WTC11 (cell line): Measurements from ENCODE around the gene PLCD1. TPM values are rescaled to one million over a fixed set of nuclear protein-coding genes. Genes with fewer than 3 reads are reported as not detected.

ENCODE experiments used
- ATAC-seq: fragments of 200-7000 bp; cut with Tn5 transposase; 2 replicates; pipeline ENCODE4 v1.10.0; 2021; ENCODE audit warnings: mild to moderate bottlenecking, moderate library complexity
- CTCF ChIA-PET: fragments of 300-600 bp; sonication (Branson Sonifier 250); formaldehyde crosslinking; loops from one replicate; lab custom pipeline; 2021; ENCODE audit warnings: antibody characterized with exemption; lab: Charles Lee
- POLR2A ChIA-PET: fragments of 350-600 bp; sonication (Branson Sonifier 250); formaldehyde crosslinking; loops from one replicate; lab custom pipeline; 2021; ENCODE audit warnings: antibody characterized with exemption; lab: Charles Lee
- DNase-seq: peaks from one replicate; pipeline ENCODE4 v3.0.0; 2021; ENCODE audit warnings: low spot score
- H3K27ac Mint-ChIP-seq: 2 replicates; pipeline ENCODE4 v1.8.0; 2021; ENCODE audit warnings: mixed read lengths
- H3K27me3 Mint-ChIP-seq: 2 replicates; pipeline ENCODE4 v1.8.0; 2021; ENCODE audit warnings: low read depth, mild to moderate bottlenecking, moderate library complexity, mixed read lengths
- H3K36me3 Mint-ChIP-seq: 2 replicates; pipeline ENCODE4 v1.8.0; 2021; ENCODE audit warnings: mixed read lengths
- H3K4me1 Mint-ChIP-seq: 2 replicates; pipeline ENCODE4 v1.8.0; 2022; ENCODE audit warnings: mixed read lengths
- H3K4me3 Mint-ChIP-seq: 2 replicates; pipeline ENCODE4 v1.8.0; 2021; ENCODE audit warnings: mild to moderate bottlenecking, moderate library complexity, mixed read lengths
- H3K9me3 Mint-ChIP-seq: 2 replicates; pipeline ENCODE4 v1.8.0; 2021; ENCODE audit warnings: mixed read lengths
- CBFB ChIP-seq: sonication (generic); formaldehyde crosslinking; IDR thresholded peaks from 2 replicates; pipeline ENCODE4 v1.8.1; 2022; ENCODE audit warnings: mild to moderate bottlenecking, low read depth, missing genetic modification reagents
- FOXK1 ChIP-seq: sonication (generic); formaldehyde crosslinking; IDR thresholded peaks from 2 replicates; pipeline ENCODE4 v1.8.0; 2022; ENCODE audit warnings: mild to moderate bottlenecking, moderate library complexity, missing genetic modification reagents
- FOXP4 ChIP-seq: sonication (generic); formaldehyde crosslinking; IDR thresholded peaks from 2 replicates; pipeline ENCODE4 v1.8.0; 2022; ENCODE audit warnings: mild to moderate bottlenecking, missing genetic modification reagents
- GTF2I ChIP-seq: fragments of 250-450 bp; sonication (Bioruptor Pico); conservative IDR thresholded peaks from 2 replicates; pipeline ENCODE4 v1.4.0; 2021; ENCODE audit warnings: mild to moderate bottlenecking
- IRF1 ChIP-seq: sonication (generic); formaldehyde crosslinking; IDR thresholded peaks from 2 replicates; pipeline ENCODE4 v1.8.0; 2023; ENCODE audit warnings: missing genetic modification reagents
- IRF2 ChIP-seq: sonication (generic); formaldehyde crosslinking; IDR thresholded peaks from 2 replicates; pipeline ENCODE4 v1.8.0; 2022; ENCODE audit warnings: low read depth, missing genetic modification reagents, borderline replicate concordance
- JUN ChIP-seq: sonication (generic); formaldehyde crosslinking; IDR thresholded peaks from 2 replicates; pipeline ENCODE4 v1.8.0; 2023; ENCODE audit warnings: mild to moderate bottlenecking, missing genetic modification reagents
- MYBL2 ChIP-seq: sonication (generic); formaldehyde crosslinking; IDR thresholded peaks from 2 replicates; pipeline ENCODE4 v1.8.1; 2023; ENCODE audit warnings: mild to moderate bottlenecking, moderate library complexity, missing genetic modification reagents
- NFYB ChIP-seq: sonication (generic); formaldehyde crosslinking; conservative IDR thresholded peaks from 2 replicates; pipeline ENCODE4 v1.8.0; 2022; ENCODE audit warnings: low read depth, missing genetic modification reagents
- PREB ChIP-seq: sonication (generic); formaldehyde crosslinking; IDR thresholded peaks from 2 replicates; pipeline ENCODE4 v1.8.1; 2022; ENCODE audit warnings: mild to moderate bottlenecking, missing genetic modification reagents, moderate library complexity, borderline replicate concordance
- PRRX2 ChIP-seq: fragments of 250-450 bp; sonication (Bioruptor Pico); IDR thresholded peaks from 2 replicates; pipeline ENCODE4 v1.8.0; 2021; ENCODE audit warnings: mild to moderate bottlenecking
- RELA ChIP-seq: sonication (generic); formaldehyde crosslinking; IDR thresholded peaks from 2 replicates; pipeline ENCODE4 v1.8.1; 2022; ENCODE audit warnings: missing genetic modification reagents, mild to moderate bottlenecking, borderline replicate concordance
- SMAD4 ChIP-seq: sonication (generic); formaldehyde crosslinking; IDR thresholded peaks from 2 replicates; pipeline ENCODE4 v1.8.0; 2022; ENCODE audit warnings: mild to moderate bottlenecking, missing genetic modification reagents
- SOX15 ChIP-seq: fragments of 250-450 bp; sonication (Bioruptor Pico); IDR thresholded peaks from 2 replicates; pipeline ENCODE4 v1.9.0; 2021; ENCODE audit warnings: mild to moderate bottlenecking
- STAT6 ChIP-seq: sonication (generic); formaldehyde crosslinking; conservative IDR thresholded peaks from 2 replicates; pipeline ENCODE4 v1.8.1; 2023; ENCODE audit warnings: mild to moderate bottlenecking, low read depth, missing genetic modification reagents, moderate library complexity
- TEAD4 ChIP-seq: sonication (generic); formaldehyde crosslinking; IDR thresholded peaks from 2 replicates; pipeline ENCODE4 v1.8.0; 2022; ENCODE audit warnings: mild to moderate bottlenecking, missing genetic modification reagents
- TP53 ChIP-seq: sonication (generic); formaldehyde crosslinking; IDR thresholded peaks from 2 replicates; pipeline ENCODE4 v1.8.1; 2023; ENCODE audit warnings: mild to moderate bottlenecking, missing genetic modification reagents
- ZBTB21 ChIP-seq: sonication (generic); formaldehyde crosslinking; IDR thresholded peaks from 2 replicates; pipeline ENCODE4 v1.8.1; 2023; ENCODE audit warnings: mild to moderate bottlenecking, missing genetic modification reagents, borderline replicate concordance
- ZNF219 ChIP-seq: sonication (generic); formaldehyde crosslinking; IDR thresholded peaks from 2 replicates; pipeline ENCODE4 v1.8.0; 2023; ENCODE audit warnings: missing genetic modification reagents, mild to moderate bottlenecking, borderline replicate concordance
- ZNF232 ChIP-seq: sonication (generic); formaldehyde crosslinking; IDR thresholded peaks from 2 replicates; pipeline ENCODE4 v1.8.0; 2022; ENCODE audit warnings: mild to moderate bottlenecking, missing genetic modification reagents
- ZNF263 ChIP-seq: sonication (generic); formaldehyde crosslinking; IDR thresholded peaks from 2 replicates; pipeline ENCODE4 v1.8.1; 2022; ENCODE audit warnings: low read depth, mild to moderate bottlenecking, moderate library complexity, missing genetic modification reagents
- ZNF416 ChIP-seq: fragments of 250-450 bp; sonication (Bioruptor Pico); IDR thresholded peaks from 2 replicates; pipeline ENCODE4 v1.9.0; 2021; ENCODE audit warnings: mild to moderate bottlenecking, inconsistent platforms
- ZNF532 ChIP-seq: fragments of 250-450 bp; sonication (Bioruptor Pico); IDR thresholded peaks from 2 replicates; pipeline ENCODE4 v1.9.0; 2021; ENCODE audit warnings: mild to moderate bottlenecking, borderline replicate concordance
- total RNA-seq: library from RNA; stranded (reverse); gene quantifications from 3 replicates; pipeline ENCODE4 v1.2.3, GENCODE V29; 2021

The PLCD1 gene
- total RNA-seq, 1 experiment from 2014 or later = 29.9 TPM

- TF ChIP-seq ZBTB21 (no peak), GTF2I (CRISPR knock-in tag) (no peak), CBFB (CRISPR knock-in tag) (no peak), ZNF263 (CRISPR knock-in tag) (no peak), ZNF416 (no peak), SMAD4 (no peak), MYBL2 (CRISPR knock-in tag) (no peak), RELA (CRISPR knock-in tag) (no peak), ZNF232 (CRISPR knock-in tag) (no peak), SOX15 (CRISPR knock-in tag) (no peak), PRRX2 (no peak)
These were observed 58.0 kb downstream of the PLCD1 start (continued) for GRCh38 chr3:37971467-37971866.

GRCh38 chr3:37970802-37971201, 58.6 kb downstream of the PLCD1 start:
- TF ChIP-seq PREB (CRISPR knock-in tag) (no peak), IRF2 (no peak), FOXK1 (CRISPR knock-in tag) (no peak), JUN (CRISPR knock-in tag) (no peak)
- TF ChIP-seq, all 79 proteins: peak for 0
- peaks cover 27% of the 10 kb centered on the region for H3K4me1 Mint-ChIP-seq
- H3K9me3 Mint-ChIP-seq = no peaks in the 10 kb centered on the region
- H3K27me3 Mint-ChIP-seq = peaks cover 2% of the 10 kb centered on the region; the same call in 1 of the 2 replicates
- ATAC-seq (no peak), DNase-seq (no peak)
- H3K27ac Mint-ChIP-seq = no peak overlapping the region
- no peak overlapping the region for H3K4me3 Mint-ChIP-seq
- CTCF ChIA-PET = no interaction called here
- POLR2A ChIA-PET = interaction anchor here (0.6 kb wide), 1 partner anchor 222 kb away, joined by 6 read pairs; no protein-coding TSS in a partner anchor
- H3K36me3 Mint-ChIP-seq = peaks cover 5% of the 10 kb centered on the region

- Mint-ChIP-seq H3K36me3 (peaks cover 5% of the 10 kb centered on the region), H3K4me3 (no peak overlapping the region), H3K27ac (no peak overlapping the region), H3K9me3 (no peaks in the 10 kb centered on the region; the same call in 1 of the 2 replicates), H3K4me1 (peaks cover 26% of the 10 kb centered on the region), H3K27me3 (peaks cover 2% of the 10 kb centered on the region; the same call in 1 of the 2 replicates)
- ATAC-seq (no peak), DNase-seq (no peak)
- ChIA-PET POLR2A (no interaction called here), CTCF (interaction anchor here (1.8 to 4.3 kb wide), 2 partner anchors 16 to 115 kb away, joined by 6 to 109 read pairs; no protein-coding TSS in a partner anchor)
- TF ChIP-seq NFYB (CRISPR knock-in tag) (no peak), PREB (CRISPR knock-in tag) (no peak), TEAD4 (CRISPR knock-in tag) (no peak), TP53 (no peak), ZNF219 (CRISPR knock-in tag) (no peak), FOXP4 (CRISPR knock-in tag) (no peak), STAT6 (no peak), IRF1 (no peak), ZNF532 (no peak), ZNF232 (CRISPR knock-in tag) (no peak), GTF2I (CRISPR knock-in tag) (no peak)
These were observed 59.8 kb downstream of the PLCD1 start for GRCh38 chr3:37969596-37970100.
